Hepatocyte (in vitro differentiated cells): Measurements from ENCODE around the gene ROR1. TPM values are rescaled to one million over a fixed set of nuclear protein-coding genes. Genes with fewer than 3 reads are reported as not detected.
"Not testable (repeated sequence)": the region's sequence is repeated elsewhere in the genome, so short reads cannot be mapped to it uniquely, and the experiment has no call there.

Experiments used
- DNase-seq: peaks from one replicate; pipeline ENCODE4 v3.0.0-alpha.2; 2016; ENCODE audit warnings: low spot score
- H2AFZ ChIP-seq: fragments of 200-600 bp; sonication (generic); 2 replicates; pipeline ENCODE4 v1.6.0; 2016; ENCODE audit warnings: antibody characterized with exemption, mild to moderate bottlenecking
- H3K27ac ChIP-seq: fragments of 200-600 bp; sonication (generic); 2 replicates; pipeline ENCODE4 v1.5.1; 2016; ENCODE audit warnings: mild to moderate bottlenecking
- H3K27me3 ChIP-seq: fragments of 200-600 bp; sonication (generic); 2 replicates; pipeline ENCODE4 v1.6.1; 2016
- H3K36me3 ChIP-seq: fragments of 200-600 bp; sonication (generic); replicated peaks from 2 replicates; pipeline ENCODE4 v1.5.1; 2016; ENCODE audit warnings: low read depth; ENCODE audit not compliant: insufficient read depth
- H3K4me1 ChIP-seq: fragments of 200-600 bp; sonication (generic); 2 replicates; pipeline ENCODE4 v1.5.1; 2016; ENCODE audit warnings: mild to moderate bottlenecking, moderate library complexity; ENCODE audit not compliant: insufficient read depth
- H3K4me2 ChIP-seq: fragments of 200-600 bp; sonication (generic); 2 replicates; pipeline ENCODE4 v1.6.0; 2016
- H3K4me3 ChIP-seq: fragments of 200-600 bp; sonication (generic); 2 replicates; pipeline ENCODE4 v1.5.1; 2016; ENCODE audit warnings: mild to moderate bottlenecking
- H3K79me2 ChIP-seq: fragments of 200-600 bp; sonication (generic); 2 replicates; pipeline ENCODE4 v1.6.0; 2017; ENCODE audit warnings: mild to moderate bottlenecking
- H3K9me2 ChIP-seq: fragments of 200-600 bp; sonication (generic); replicated peaks from 2 replicates; pipeline ENCODE4 v1.6.0; 2017; ENCODE audit warnings: mild to moderate bottlenecking; ENCODE audit not compliant: insufficient read depth
- H3K9me3 ChIP-seq: fragments of 200-600 bp; sonication (generic); 2 replicates; pipeline ENCODE4 v1.5.1; 2016; ENCODE audit warnings: low read depth, mild to moderate bottlenecking
- H4K20me1 ChIP-seq: fragments of 200-600 bp; sonication (generic); 2 replicates; pipeline ENCODE4 v1.6.0; 2016; ENCODE audit warnings: mild to moderate bottlenecking; ENCODE audit not compliant: insufficient read depth, poor library complexity, severe bottlenecking
- CTCF ChIP-seq: fragments of 200-600 bp; sonication (generic); IDR thresholded peaks from 2 replicates; pipeline ENCODE4 v1.5.1; 2016; ENCODE audit warnings: antibody characterized with exemption, mild to moderate bottlenecking; ENCODE audit not compliant: poor library complexity
- EZH2 ChIP-seq: fragments of 200-600 bp; sonication (generic); IDR thresholded peaks from 2 replicates; pipeline ENCODE4 v1.6.1; 2016; ENCODE audit warnings: antibody characterized with exemption, mild to moderate bottlenecking, borderline replicate concordance
- EZH2phosphoT487 ChIP-seq: fragments of 200-600 bp; sonication (generic); IDR thresholded peaks from one replicate; pipeline ENCODE4 v1.6.1; 2018; ENCODE audit warnings: antibody characterized with exemption, mild to moderate bottlenecking, low read depth, moderate library complexity; ENCODE audit not compliant: unreplicated experiment, severe bottlenecking
- WGBS: methylation state at CpG from one replicate; pipeline ENCODE4 v1.1.6; 2016; ENCODE audit warnings: low lambda C conversion rate; ENCODE audit errors: missing lambda C conversion rate; 5-methylcytosine and 5-hydroxymethylcytosine counted together
- polyA plus RNA-seq: library from polyadenylated mRNA; unstranded; fragments of >200 nt; fragmentation: Nextera tagmentation; extraction: Ambion mirVana; gene quantifications from 2 replicates; pipeline ENCODE4 v1.2.1, GENCODE V29; 2016
- total RNA-seq: library from RNA; depleted of rRNA; stranded (reverse); fragments of >200 nt; gene quantifications from 2 replicates; pipeline ENCODE4 v1.2.3, GENCODE V29; 2014

The ROR1 gene
- total and polyA plus RNA-seq, 2 experiments from 2014 or later: 16.4 to 27.7 TPM

GRCh38 chr1:64223329-64224151 lies 449.7 kb downstream of the ROR1 start:
- Histone ChIP-seq H4K20me1 (no peaks in the 10 kb centered on the region), H2AFZ (no peak overlapping the region), H3K4me1 (no peaks in the 10 kb centered on the region), H3K4me3 (no peak overlapping the region), H3K36me3 (no peaks in the 10 kb centered on the region), H3K9me3 (no peaks in the 10 kb centered on the region), H3K27me3 (no peaks in the 10 kb centered on the region), H3K9me2 (no peaks in the 10 kb centered on the region), H3K4me2 (no peak overlapping the region), H3K27ac (peak overlapping the region; percentile 1), H3K79me2 (no peaks in the 10 kb centered on the region)
- DNase-seq: peak; percentile 18
- 74% methylated on average over 7 of the region's 7 CpGs for WGBS
- TF ChIP-seq CTCF (no peak), EZH2 (no peak), EZH2phosphoT487 (no peak)

GRCh38 chr1:64224236-64224635 lies 450.4 kb downstream of the ROR1 start:
- H3K4me1 ChIP-seq, H3K4me3 ChIP-seq, H3K79me2 ChIP-seq, H2AFZ ChIP-seq, H3K9me2 ChIP-seq, H3K27ac ChIP-seq, H3K27me3 ChIP-seq, H3K36me3 ChIP-seq, H4K20me1 ChIP-seq, H3K9me3 ChIP-seq, H3K4me2 ChIP-seq, DNase-seq: not testable (repeated sequence)
- WGBS: 95% methylated on average over 7 of the region's 7 CpGs

GRCh38 chr1:64228167-64228957 lies 454.5 kb downstream of the ROR1 start:
- 88% methylated on average over 10 of the region's 10 CpGs for WGBS
- H3K79me2 ChIP-seq: no peaks in the 10 kb centered on the region

More at GRCh38 chr1:64228167-64228957, 454.5 kb downstream of the ROR1 start:
- no peaks in the 10 kb centered on the region for H3K4me1 ChIP-seq
- no peaks in the 10 kb centered on the region for H3K9me2 ChIP-seq
- no peak overlapping the region for H3K27ac ChIP-seq
- TF ChIP-seq CTCF (no peak), EZH2phosphoT487 (no peak), EZH2 (no peak)
- no peak overlapping the region for H2AFZ ChIP-seq
- H3K4me3 ChIP-seq: no peak overlapping the region
- no peaks in the 10 kb centered on the region for H3K27me3 ChIP-seq
- H3K4me2 ChIP-seq: no peak overlapping the region
- H3K9me3 ChIP-seq: no peaks in the 10 kb centered on the region
- no peaks in the 10 kb centered on the region for H4K20me1 ChIP-seq
- no peaks in the 10 kb centered on the region for H3K36me3 ChIP-seq
- DNase-seq: no peak
